Muscle of leg (tissue), 11 donors: Measurements from ENCODE around the gene CNTN4. TPM values are rescaled to one million over a fixed set of nuclear protein-coding genes. Genes with fewer than 3 reads are reported as not detected.

Experiments used
- DNase-seq: peaks from one replicate; pipeline ENCODE4 v3.0.0; 2013
- H3K27ac ChIP-seq: one replicate; pipeline ENCODE4 v1.5.1; 2013; ENCODE audit warnings: mild to moderate bottlenecking, low read length, control low read depth
- H3K27me3 ChIP-seq: one replicate; pipeline ENCODE4 v1.6.1; 2013; ENCODE audit warnings: low read length; ENCODE audit not compliant: control insufficient read depth, insufficient read depth
- H3K36me3 ChIP-seq: one replicate; pipeline ENCODE4 v1.6.1; 2013; ENCODE audit warnings: low read length; ENCODE audit not compliant: control insufficient read depth, insufficient read depth
- H3K4me1 ChIP-seq: one replicate; pipeline ENCODE4 v1.6.1; 2013; ENCODE audit warnings: low read length; ENCODE audit not compliant: control insufficient read depth, insufficient read depth
- H3K4me3 ChIP-seq: one replicate; pipeline ENCODE4 v1.5.1; 2013; ENCODE audit warnings: low read length, control low read depth
- H3K9me3 ChIP-seq: replicated peaks from 2 replicates; pipeline ENCODE4 v1.6.1; 2013; ENCODE audit warnings: low read depth, low read length; ENCODE audit not compliant: control insufficient read depth
- WGBS: methylation state at CpG from one replicate; pipeline ENCODE4 v1.1.5; 2013; ENCODE audit warnings: missing lambda C conversion rate; ENCODE audit not compliant: insufficient coverage; 5-methylcytosine and 5-hydroxymethylcytosine counted together
- polyA plus RNA-seq, 8 donors: library from polyadenylated mRNA; unstranded; fragments of 120-200 nt; gene quantifications; one replicate each; pipeline versions ENCODE4 v1.2.1 to v1.2.3, GENCODE V29; 2013; ENCODE audit warnings: inconsistent platforms in 1 of 8, low replicate concordance in 1 of 8; ENCODE audit not compliant: insufficient read length in 8 of 8, insufficient read depth in 1 of 8
- total RNA-seq: library from RNA; stranded (reverse); fragments of 120-200 nt; gene quantifications from one replicate; pipeline ENCODE4 v1.2.4, GENCODE V29; 2013

CNTN4 gene
- total and polyA plus RNA-seq, 9 donors = 3.0 to 16.3 (median 5.9) TPM

DNA sequence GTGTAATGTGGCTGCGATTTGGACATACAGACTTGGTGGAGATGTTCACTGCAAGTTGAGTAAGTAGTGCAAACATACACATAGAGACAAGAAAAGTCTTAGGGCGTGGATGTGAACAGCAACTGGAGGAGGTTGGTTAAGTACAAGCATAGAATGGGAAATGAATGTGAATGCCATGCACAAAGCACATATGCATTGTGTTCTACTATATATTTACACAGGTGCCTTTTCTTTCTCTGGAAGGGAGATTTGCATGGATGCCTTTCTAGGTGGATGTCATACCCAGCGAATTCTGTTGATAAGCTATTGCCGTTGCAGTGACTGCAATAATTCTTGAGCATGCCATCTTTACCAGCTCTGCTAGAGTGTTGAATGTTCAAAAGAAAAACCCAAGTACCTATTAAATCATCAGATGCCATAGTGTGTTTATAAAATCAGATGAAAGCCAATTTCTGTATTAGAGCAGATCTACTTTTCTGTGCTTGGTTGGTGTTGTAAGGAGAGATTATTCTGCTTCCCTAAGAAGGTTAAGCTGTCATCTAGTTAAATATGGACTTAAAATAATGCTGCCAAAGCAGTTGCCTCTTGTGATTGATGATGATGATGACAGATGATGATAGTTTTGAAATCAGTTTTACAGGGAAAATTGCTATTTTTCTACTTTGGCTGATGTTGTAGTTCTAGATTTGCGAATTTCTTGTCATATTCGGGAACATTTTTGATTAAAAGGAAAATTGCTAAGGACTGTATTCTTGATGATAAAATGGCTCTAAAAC, 148.4 kb downstream of the CNTN4 start:
- WGBS = 88% methylated on average over 1 of the region's 6 CpGs
- Histone ChIP-seq H3K36me3 (no peaks in the 10 kb centered on the region), H3K27ac (no peak overlapping the region), H3K4me1 (no peaks in the 10 kb centered on the region), H3K9me3 (no peaks in the 10 kb centered on the region), H3K27me3 (no peaks in the 10 kb centered on the region), H3K4me3 (no peak overlapping the region)
- DNase-seq = no peak

DNA sequence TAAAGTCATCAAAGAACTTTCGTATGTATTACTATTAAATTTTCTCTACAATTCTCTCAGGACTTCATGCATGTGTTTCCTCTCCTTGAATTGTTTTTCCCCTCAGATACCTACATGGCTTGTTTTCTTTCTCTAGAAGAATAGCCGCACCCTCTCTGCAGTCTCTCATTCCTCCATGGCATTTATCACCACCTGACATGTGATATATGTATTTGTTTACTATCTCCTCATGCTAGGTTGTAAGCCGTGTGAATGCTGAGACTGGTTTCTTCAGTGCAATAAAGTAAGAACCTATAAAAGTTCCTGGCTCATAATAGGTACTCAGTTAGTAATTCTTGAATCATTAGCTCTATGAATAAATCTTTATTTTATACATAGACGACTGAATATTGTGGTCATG, 149.2 kb downstream of the CNTN4 start:
- H3K9me3 ChIP-seq = no peaks in the 10 kb centered on the region
- no peaks in the 10 kb centered on the region for H3K27me3 ChIP-seq
- no peak overlapping the region for H3K4me3 ChIP-seq
- H3K4me1 ChIP-seq = no peaks in the 10 kb centered on the region
- no peaks in the 10 kb centered on the region for H3K36me3 ChIP-seq
- no peak overlapping the region for H3K27ac ChIP-seq
- no CpG with 5 or more reads among the region's 4 CpGs for WGBS
- DNase-seq = no peak

DNA sequence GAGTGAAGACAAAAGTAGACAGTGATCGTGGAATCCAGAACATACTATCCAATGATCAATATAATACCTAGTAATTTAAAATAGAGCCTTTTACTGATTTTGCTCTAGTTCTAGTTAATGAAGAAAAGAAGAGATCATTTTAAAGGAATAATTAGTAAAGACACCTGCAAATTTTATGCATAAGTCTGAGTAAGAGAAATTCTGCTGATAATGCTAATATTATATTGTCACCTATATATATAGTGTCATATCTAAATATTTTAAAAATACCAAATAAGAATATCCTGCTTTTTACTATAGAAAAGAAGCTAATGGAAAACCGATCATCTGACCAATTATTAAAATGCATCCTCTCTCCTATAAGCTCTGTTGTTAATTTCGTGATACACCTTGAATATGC, 152.1 kb downstream of the CNTN4 start:
- WGBS = no CpG with 5 or more reads among the region's 3 CpGs
- DNase-seq = no peak

DNA sequence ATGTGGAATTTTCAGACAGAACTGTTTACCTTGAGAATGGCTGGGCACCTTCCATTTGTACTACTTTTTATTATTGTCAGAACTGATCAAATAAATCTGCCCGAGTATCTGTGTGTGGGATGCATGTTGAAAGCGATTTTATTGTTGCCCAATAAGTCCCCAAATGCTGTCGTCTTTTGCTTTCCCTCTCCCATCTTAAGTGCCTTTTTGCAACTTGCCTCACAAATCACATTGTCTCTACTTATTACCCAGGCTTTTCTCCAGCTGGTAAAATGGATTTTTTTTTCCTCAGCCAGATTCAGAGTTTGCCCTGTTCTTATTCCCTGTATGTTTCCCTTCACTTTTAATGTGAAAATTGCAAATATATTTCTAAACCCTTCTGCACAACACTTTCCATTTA, 163.1 kb downstream of the CNTN4 start:
- Histone ChIP-seq H3K36me3 (no peaks in the 10 kb centered on the region), H3K4me3 (no peak overlapping the region), H3K9me3 (no peaks in the 10 kb centered on the region), H3K27me3 (no peaks in the 10 kb centered on the region), H3K4me1 (no peaks in the 10 kb centered on the region), H3K27ac (no peak overlapping the region)
- DNase-seq = peak; percentile 5
- WGBS = no CpG with 5 or more reads among the region's 3 CpGs

More for the DNA sequence above, 152.1 kb downstream of the CNTN4 start:
- Histone ChIP-seq H3K4me1 (no peaks in the 10 kb centered on the region), H3K9me3 (no peaks in the 10 kb centered on the region), H3K4me3 (no peak overlapping the region), H3K36me3 (no peaks in the 10 kb centered on the region), H3K27me3 (no peaks in the 10 kb centered on the region), H3K27ac (no peak overlapping the region)

DNA sequence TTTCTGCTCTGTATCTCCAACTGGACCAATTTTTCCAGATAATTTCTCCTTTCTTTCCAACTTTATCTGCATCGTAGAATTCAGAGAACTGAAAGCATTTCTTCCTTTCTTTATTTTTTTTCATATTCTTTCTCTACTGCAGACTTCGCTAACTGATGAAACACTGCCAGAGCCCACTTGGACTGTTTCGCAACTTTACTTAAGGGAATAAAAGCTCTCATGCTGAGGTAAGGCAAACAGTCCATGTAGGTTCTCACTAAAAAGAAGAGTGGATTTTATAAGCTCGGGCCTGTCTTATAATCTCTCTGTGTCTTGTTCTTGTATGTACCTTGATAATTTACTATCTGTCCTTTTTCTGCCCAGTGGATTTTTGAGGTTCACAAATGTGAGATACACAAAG, 163.5 kb downstream of the CNTN4 start:
- H3K27me3 ChIP-seq = no peaks in the 10 kb centered on the region
- H3K4me1 ChIP-seq = no peaks in the 10 kb centered on the region
- H3K36me3 ChIP-seq = no peaks in the 10 kb centered on the region
- no peak overlapping the region for H3K4me3 ChIP-seq
- peak; percentile 50 for DNase-seq
- no peak overlapping the region for H3K27ac ChIP-seq
- WGBS = 13% methylated on average over 3 of the region's 4 CpGs
- H3K9me3 ChIP-seq = no peaks in the 10 kb centered on the region

DNA sequence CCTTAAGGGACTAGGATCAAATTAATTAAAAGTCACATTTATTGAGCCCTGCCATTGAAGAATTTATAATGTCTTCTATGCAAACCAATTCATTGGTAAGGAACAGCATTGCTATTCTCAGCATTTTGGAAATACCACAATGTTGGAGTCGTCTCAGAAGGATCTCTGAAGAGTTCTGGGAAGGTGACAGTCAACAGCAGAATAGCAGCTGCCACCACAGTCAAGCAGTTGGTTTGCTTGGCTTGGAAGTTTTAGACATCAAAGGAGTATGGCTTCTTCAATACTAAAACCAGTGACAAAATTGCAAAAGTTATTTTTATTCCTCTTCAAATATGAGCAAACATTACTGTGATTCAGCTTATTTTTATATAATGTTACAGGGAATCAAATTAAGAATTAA, 167.9 kb downstream of the CNTN4 start:
- no peaks in the 10 kb centered on the region for H3K9me3 ChIP-seq
- H3K36me3 ChIP-seq = no peaks in the 10 kb centered on the region
- H3K27me3 ChIP-seq = no peaks in the 10 kb centered on the region
- no peak overlapping the region for H3K4me3 ChIP-seq
- WGBS = no CpG with 5 or more reads among the region's 1 CpG
- no peak overlapping the region for H3K27ac ChIP-seq
- H3K4me1 ChIP-seq = no peaks in the 10 kb centered on the region
- no peak for DNase-seq

DNA sequence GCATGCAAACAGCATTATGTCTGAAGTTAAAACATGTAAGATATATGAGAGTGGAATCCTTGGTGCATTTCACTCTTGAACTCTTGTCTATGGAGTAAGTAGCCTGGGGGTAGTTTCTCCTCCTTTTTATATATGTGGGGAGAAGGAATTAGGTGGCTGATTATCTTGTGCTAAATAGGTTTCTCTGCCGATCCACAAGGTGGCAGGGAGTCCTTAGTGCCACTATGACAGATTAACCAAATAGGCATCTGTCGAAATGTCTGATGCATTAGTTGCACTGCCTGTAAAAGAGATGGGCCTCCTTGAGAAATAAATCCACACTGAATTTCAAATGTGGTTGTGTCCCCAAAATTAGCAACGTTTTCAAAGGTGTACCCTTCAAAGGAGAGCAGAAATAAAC, 170.1 kb downstream of the CNTN4 start:
- no peak overlapping the region for H3K4me3 ChIP-seq
- H3K27ac ChIP-seq = no peak overlapping the region
- no peaks in the 10 kb centered on the region for H3K4me1 ChIP-seq
- H3K9me3 ChIP-seq = no peaks in the 10 kb centered on the region
- WGBS = 79% methylated on average over 2 of the region's 3 CpGs
- H3K27me3 ChIP-seq = no peaks in the 10 kb centered on the region
- H3K36me3 ChIP-seq = no peaks in the 10 kb centered on the region
- no peak for DNase-seq

DNA sequence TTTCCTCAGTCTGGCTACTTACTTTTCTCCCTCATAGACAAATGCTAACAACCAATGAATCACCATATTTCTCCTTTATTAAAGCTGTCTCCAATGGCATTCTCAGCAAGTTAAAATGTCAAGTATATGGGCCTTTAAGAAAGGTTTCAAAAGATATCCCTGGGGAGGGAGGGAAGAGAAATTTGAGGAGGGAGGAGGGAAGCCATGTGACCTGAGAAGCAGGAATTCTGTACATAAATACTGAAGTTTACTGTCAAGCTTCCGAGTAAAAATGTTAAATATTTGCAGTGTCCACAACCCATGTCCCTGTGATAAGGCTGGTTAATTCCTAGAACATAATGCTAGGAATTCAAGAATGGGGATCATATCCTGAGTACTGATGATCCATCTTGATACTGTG, 175.9 kb downstream of the CNTN4 start:
- Histone ChIP-seq H3K4me3 (no peak overlapping the region), H3K36me3 (no peaks in the 10 kb centered on the region), H3K9me3 (no peaks in the 10 kb centered on the region), H3K27me3 (no peaks in the 10 kb centered on the region), H3K27ac (no peak overlapping the region), H3K4me1 (no peaks in the 10 kb centered on the region)
- no peak for DNase-seq
- WGBS = no CpG with 5 or more reads among the region's 1 CpG

DNA sequence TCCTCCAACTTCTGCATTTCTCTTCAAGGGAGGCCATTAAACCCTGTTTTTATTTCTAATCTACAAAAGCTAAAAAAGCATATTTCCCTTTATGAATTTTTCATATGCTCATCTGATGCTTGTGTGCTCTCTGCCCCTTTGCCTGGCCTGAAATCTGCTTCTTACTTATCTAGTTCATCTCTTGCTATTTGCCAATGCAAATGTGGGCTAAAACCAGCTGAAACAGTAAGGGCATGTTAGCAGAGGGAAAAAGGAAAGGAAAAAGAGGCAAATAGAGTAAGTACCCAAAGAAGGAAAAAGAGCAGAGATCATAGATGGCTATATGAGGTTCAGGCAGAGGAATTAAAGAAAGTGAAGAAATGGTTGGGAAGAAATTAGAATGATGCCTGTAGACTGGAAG, 185.2 kb downstream of the CNTN4 start:
- Histone ChIP-seq H3K4me3 (no peak overlapping the region), H3K9me3 (no peaks in the 10 kb centered on the region), H3K4me1 (no peaks in the 10 kb centered on the region), H3K27me3 (no peaks in the 10 kb centered on the region), H3K36me3 (no peaks in the 10 kb centered on the region), H3K27ac (no peak overlapping the region)
- DNase-seq = no peak

DNA sequence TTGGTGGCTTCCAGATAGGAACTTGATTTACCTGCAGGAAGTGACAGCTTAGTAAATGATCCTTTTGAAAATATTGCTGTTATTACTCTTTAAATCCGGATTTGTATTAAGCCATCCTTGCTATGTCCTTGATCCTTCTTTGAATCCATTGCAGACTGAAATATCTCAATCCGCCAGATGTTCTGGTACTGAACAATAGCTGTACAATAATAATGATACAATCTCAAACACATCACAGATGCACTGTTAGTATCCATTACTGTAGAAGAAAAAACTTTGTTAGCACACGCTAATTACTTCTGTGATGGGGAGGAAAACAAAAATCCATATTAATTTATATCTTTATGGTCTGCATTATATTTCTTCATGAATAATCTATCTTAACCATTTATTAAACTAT, 202.3 kb downstream of the CNTN4 start:
- Histone ChIP-seq H3K36me3 (no peaks in the 10 kb centered on the region), H3K27ac (no peak overlapping the region), H3K4me1 (no peaks in the 10 kb centered on the region), H3K4me3 (no peak overlapping the region), H3K9me3 (no peaks in the 10 kb centered on the region), H3K27me3 (no peaks in the 10 kb centered on the region)
- DNase-seq = no peak
- WGBS = no CpG with 5 or more reads among the region's 3 CpGs

DNA sequence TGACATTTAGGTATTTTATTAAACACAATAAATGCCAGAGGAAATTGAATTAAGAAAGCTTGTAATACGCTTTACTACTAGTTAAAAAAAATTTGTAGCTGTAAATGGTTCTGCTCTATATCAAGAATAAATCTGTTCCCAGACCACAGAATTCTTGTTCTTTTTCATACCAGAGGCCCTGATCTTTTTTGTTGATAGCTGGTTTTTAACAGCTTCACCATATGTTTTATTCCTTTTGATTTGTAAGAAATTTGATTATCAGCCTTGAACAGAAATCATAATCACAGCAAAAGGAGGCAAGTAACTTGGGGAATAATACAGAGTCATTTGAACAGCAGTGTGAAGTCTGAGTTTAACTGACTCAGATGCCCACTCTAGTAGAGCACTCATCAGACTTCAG, 202.7 kb downstream of the CNTN4 start:
- no CpG with 5 or more reads among the region's 1 CpG for WGBS
- DNase-seq = no peak
- Histone ChIP-seq H3K36me3 (no peaks in the 10 kb centered on the region), H3K4me1 (no peaks in the 10 kb centered on the region), H3K4me3 (no peak overlapping the region), H3K27ac (no peak overlapping the region), H3K9me3 (no peaks in the 10 kb centered on the region), H3K27me3 (no peaks in the 10 kb centered on the region)
